GM21515 (cell line): ENCODE results near the gene SOCS7.
"Not testable (repeated sequence)": the region's sequence is repeated elsewhere in the genome, so short reads cannot be mapped to it uniquely, and the experiment has no call there.

Experiments used
- ATAC-seq: cut with Tn5 transposase; IDR thresholded peaks from one replicate; pipeline ENCODE4 v1.9.1; 2021; ENCODE audit not compliant: unreplicated experiment

The SOCS7 gene

GRCh38 chr17:38434178-38434665 lies 82.6 kb downstream of the SOCS7 start:
- no peak for ATAC-seq

- no peak for ATAC-seq
Observed at GRCh38 chr17:38435795-38436194, 84.2 kb downstream of the SOCS7 start.

- ATAC-seq, result no peak
Observed at GRCh38 chr17:38436386-38436785, 84.7 kb downstream of the SOCS7 start.

GRCh38 chr17:38437313-38437712 lies 85.7 kb downstream of the SOCS7 start:
- ATAC-seq, result not testable (repeated sequence)

DNA sequence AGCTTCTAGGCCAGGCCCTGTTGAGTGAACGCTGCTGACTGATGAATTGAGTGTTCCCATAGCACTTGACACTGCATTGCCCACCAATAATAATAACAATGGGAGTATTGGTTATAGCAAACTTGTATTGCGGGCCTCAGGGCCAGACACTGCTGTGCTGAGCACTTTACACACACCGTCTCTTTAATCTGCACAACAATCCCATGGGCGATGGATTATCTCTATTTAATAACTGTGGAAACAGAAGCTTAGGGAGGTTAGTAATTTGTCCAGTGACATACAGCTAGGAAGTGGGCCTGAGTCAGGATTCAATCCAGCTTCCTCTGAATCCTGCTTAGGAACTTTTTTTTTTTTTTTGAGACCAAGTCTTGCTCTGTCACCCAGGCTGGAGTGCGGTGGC lies 87.8 kb downstream of the SOCS7 start:
- ATAC-seq, result no peak

DNA sequence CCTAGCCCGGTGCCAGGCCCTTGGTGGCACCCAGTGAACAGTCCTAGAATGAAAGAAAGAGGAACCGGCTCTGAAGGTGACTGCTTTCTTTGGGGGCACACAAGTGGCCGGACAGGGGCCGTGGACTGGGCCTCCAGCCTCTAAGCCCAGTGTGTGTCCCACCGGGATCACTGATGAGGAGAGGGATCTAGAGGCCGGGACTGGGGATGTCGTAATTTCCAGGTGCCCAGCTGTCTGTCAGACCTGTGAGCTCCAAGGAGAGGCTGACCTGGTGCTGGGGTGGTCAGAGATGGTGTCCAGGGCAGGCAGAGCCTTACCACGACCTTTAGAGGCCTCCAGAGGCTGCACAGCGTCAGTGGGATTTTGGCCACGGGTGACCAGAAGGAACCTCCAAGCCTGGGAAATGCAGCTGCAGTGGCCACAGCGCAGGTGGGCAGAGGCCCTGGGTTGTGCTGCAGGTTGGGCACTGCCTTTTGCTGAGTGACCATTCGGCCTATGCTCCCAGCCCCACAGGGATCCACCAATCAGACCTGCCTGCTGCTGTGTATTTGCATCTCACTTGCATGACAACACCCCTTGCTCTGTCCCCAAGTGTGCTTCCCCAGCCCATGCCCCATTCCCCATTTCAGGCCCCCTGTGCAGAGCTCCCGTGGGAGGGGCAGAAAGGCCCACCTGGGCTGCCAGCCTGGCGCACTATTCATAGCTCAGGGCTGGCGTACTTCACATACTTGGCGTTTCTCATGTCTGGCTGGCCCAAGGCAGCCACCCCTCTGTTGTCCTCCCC lies 89.2 kb downstream of the SOCS7 start:
- ATAC-seq, result no peak

DNA sequence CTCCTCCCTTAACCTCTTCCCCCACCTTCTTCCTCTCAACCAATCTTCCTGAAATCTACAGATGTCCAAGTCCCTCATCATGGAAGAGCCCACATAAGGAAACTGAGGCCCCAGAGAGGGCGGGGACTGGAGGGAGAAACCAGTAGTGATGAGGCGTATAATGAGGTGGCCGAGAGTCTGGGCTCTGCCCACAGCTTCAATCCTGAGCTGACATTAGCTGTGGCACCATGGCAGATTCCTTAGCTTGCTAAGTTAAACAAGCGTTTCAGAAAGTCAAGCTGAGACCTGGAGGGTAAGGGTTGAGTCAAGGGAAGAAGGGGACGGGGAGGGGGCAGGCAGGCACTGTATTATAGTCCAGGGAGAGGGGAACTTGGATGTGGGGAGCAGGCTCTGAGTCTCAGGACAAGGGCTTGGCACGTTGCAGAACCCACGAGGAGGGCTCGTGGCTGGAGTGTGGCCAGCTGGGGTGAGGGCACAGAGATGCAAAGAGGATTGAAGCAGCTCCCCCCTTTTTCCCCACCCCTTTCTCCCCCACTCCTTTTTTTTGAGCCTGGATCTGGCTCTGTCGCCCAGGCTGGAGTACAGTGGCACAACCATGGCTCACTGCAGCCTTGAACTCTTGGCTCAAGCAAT lies 89.9 kb downstream of the SOCS7 start:
- ATAC-seq, result no peak

GRCh38 chr17:38442548-38442947 lies 90.9 kb downstream of the SOCS7 start:
- no peak for ATAC-seq

- ATAC-seq, result no peak
Observed at GRCh38 chr17:38443356-38444031, 91.8 kb downstream of the SOCS7 start.

DNA sequence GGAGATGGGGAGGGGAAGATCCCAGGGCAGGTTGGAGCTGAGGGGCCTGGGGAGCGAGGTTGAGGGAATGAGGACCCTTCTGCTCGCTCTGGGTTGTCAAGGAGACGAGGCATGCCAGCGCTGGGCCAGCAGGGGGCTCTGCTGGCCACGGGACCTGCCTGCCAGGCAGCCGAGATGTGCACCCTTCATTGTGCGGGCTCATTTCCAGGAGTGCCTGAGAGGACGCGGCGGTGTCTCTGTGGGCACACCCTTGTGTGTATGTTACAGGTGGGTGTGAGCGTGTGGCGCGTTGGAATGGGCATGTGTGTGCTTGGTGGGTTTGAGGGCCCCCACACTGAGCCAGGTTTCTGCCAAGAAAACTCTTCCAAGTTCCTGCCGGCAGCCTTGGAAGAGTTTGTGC lies 92.5 kb downstream of the SOCS7 start:
- ATAC-seq, result no peak

GRCh38 chr17:38447502-38448085 lies 96.0 kb downstream of the SOCS7 start:
- ATAC-seq, result no peak

DNA sequence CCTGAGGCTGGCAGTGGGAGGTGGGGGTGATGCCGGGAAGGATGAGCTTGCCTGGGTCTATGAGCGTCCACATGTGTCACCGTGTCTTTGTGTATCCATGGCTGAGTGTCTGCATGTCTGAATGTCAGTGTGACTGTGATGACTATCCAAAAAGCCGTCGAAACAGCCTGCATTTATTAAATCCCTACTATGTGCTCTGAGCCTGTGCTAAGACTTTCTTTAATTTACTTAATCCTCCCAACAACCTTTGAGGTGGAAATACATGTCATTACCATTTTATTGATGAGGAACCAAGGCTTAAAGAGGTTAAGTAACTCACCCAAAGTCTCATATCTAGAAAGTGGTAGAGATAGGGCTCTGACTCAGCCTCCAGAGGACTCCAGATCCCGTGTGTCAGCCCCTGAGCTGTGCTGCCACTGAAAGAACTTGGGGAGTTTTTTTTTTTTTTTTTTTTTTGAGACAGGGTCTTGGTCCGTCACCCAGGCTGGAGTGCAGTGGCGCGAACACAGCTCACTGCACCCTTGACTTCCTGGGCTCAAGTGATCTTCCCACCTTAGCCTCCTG lies 96.6 kb downstream of the SOCS7 start:
- no peak for ATAC-seq

GRCh38 chr17:38449364-38449763 lies 97.7 kb downstream of the SOCS7 start:
- no peak for ATAC-seq

DNA sequence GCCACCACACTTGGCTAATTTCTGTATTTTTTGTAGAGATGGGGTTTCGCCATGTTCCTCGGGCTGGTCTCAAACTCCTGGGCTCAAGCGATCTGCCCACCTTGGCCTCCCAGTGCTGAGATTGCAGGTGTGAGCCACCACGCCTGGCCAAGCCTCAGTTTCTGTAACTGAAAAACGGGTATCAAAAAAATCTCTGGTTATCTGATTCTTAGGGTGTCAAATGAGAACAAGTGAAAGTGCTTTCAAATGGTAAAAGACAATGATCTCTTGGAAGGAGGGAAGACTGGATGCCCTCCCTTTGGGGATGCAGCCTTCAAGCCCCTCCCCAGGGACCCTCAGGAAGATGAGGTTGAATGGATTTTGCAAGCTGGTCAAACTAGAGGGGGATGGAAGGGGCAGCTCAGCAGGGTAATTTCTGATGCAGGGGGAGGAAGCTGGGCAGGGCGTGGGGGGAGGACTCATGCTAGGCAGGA lies 98.9 kb downstream of the SOCS7 start:
- ATAC-seq, result no peak

DNA sequence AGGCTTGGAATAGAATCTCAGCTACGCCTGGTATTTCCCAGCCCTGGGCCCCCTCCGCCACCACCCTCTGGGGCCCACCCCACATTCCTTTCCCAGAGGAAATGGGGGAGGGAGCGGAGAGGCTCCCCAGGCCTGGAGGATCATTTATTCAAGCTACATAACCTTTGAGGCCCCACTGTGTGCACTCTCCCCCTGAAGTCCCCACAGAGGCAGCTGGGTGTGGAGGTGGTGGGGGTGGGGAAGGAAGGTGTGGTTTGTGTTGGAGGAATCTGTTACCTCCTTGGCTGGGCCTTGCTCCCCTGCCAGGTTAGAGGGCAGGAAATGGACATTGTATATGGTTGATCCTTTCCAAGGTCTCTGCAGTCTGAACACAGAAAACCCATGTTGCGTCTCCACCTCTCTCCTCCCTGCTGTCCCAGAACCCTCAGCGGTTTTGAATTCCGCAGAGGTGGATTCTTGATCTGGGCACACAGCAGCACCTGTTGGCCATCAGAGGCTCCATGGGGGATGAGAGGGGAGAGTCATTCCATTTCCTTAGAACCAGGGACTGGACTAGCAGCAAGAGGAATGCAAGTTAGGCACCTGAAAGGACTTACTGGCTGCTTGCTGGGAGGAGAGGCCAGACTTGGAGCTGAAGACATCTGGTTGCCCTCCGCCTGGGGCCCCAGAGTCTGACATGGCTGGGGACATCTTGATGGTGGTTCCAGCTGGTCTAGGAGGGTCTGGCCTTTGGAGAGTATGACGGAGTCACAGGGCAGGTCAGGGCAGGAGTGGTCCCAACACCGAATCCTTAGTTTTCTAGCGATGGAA lies 99.6 kb downstream of the SOCS7 start:
- ATAC-seq, result no peak

GRCh38 chr17:38451840-38452529 lies 100.3 kb downstream of the SOCS7 start:
- ATAC-seq, result no peak

GRCh38 chr17:38452719-38453118 lies 101.1 kb downstream of the SOCS7 start:
- ATAC-seq, result no peak

GRCh38 chr17:38453951-38454421 lies 102.3 kb downstream of the SOCS7 start:
- ATAC-seq, result no peak

GRCh38 chr17:38454532-38454931 lies 102.9 kb downstream of the SOCS7 start:
- ATAC-seq, result no peak
